NOMO-1 (cell line): ENCODE results near the gene LSR.
"Not testable (repeated sequence)": the region's sequence is repeated elsewhere in the genome, so short reads cannot be mapped to it uniquely, and the experiment has no call there.

ENCODE experiments used
- DNase-seq, 2 experiments: peaks; one replicate each; lab custom pipeline; 2025; ENCODE audit not compliant: unreplicated experiment in 2 of 2; lab: John Stamatoyannopoulos, UW

Gene LSR

DNA sequence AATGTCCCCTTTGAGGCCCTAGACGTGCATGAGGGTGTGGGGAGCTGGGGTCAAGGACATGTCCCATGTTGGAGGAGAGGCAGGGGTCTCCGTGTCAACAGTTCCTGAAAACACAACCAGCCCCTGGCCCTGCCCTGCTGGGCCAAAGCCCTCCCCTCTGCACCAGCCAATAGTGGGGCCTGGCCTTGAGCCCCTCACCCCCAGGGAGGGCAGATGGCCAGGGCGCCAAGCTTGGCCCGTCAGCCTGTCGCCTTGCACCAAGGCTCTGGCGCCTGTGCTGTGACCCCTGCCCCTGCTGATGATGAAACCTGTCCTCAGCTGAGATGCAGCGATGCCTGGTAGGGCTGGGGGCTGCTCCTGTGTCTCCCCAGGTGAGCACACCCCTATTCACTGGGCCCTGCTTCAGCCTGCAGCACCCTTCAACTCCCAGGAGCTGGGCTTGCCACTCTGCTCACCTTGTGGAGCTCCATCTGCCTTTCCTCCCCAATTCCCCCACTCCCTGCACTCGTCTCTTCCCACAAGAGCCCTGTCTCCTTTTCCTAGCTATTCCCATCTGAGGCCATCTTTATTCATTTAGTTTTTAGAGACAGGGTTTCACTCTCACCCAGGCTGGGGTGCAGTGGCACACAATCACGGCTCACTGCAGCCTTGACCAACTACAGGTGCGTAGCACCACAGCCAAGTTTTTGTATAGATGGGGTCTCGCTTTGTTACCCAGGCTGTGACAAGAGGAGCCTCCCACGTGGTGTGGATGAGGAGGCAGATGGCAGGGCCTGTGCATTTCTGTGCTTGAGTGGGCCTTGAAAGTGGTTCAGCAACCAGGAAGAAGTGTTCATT, 31.4 kb downstream of the LSR start:
- DNase-seq = no peak

DNA sequence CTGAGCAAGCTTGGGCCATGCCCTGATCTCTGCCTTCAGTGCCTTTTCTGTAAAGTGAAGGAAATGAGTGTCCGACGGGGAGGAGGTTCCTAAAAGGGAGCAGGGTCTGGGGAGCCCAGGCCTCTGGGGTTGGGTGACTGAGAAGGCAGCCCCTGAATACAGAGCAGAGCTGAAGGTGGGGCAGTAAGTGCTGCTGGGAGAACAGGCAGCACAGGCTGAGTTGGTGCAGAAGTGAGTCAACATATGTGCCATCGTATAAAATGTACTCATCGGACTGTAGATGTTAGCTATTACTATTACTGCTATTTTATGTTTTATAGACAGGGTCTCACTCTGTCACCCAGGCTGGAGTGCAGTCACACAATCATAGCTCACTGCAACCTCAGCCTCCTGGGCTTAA, 32.5 kb downstream of the LSR start:
- DNase-seq = no peak

DNA sequence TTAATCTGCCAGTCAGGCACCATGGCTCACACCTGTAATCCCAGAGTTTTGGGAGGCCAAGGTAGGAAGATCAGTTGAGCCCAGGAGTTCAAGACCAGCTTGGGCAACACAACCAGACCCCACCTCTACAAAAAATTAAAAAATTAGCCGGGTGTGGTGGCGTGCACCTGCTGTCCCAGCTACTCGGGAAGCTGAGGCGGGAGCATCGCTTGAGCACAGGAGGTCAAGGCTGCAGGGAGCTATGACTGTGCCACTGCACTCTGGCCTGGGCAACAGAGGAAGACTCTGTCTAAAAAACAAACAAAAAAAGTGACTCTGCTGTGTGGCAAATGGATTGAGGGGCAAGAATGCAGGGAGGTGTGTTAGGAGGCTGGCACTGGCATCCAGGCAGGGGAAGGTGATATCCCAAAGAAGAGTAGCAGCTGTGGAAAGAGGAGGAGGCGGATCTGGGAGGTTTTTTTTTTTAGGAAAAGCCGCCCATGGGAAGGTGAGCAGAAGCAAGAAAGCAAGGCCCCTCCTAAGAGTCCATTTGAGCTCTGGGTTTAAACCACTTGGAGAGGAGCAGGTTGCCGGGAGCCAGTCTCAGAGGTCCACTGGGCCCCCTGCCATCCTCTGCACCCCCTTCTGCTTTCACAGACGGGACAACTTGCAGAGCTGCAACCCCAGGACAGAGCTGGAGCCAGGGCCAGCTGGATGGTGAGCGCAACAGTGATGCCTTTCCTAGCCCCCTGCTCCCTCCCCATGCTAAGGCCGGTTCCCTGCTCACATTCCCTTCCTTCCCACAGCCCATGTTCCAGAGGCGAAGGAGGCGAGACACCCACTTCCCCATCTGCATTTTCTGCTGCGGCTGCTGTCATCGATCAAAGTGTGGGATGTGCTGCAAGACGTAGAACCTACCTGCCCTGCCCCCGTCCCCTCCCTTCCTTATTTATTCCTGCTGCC, 35.6 kb downstream of the LSR start:
- no peak for DNase-seq

DNA sequence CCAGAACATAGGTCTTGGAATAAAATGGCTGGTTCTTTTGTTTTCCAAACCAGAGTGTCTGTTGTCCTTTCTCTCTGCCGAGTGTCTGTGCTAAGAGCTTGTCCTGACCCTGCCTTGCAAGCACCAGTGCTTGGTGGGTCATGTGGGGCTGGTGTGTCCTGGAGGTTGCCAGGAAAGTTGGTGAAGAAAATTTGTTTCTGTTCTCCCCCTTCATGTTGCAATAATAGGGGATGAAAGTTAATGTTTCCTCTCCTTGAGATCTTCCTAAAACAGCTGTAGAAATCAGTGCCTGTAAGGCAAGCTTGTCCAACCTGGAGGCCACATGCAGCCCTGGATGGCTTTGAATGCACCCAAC, 36.3 kb downstream of the LSR start:
- DNase-seq = no peak

DNA sequence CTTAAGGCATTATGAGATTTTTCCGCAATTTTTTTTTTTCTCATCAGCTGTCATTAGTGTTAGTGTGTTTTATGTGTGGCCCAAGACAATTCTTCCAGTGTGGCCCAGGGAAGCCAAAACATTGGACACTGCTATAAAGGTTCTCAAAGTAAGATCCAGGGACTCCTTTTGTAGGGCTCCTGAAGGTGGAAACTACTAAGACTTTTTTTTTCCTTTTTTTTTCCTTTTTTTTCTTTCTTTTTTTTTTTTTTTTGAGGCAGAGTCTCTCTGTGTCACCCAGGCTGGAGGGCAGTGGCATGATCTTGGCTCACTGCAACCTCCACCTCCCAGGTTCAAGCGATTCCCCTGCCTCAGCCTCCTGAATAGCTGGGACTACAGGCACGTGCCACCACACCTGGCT, 36.7 kb downstream of the LSR start:
- DNase-seq = not testable (repeated sequence)

DNA sequence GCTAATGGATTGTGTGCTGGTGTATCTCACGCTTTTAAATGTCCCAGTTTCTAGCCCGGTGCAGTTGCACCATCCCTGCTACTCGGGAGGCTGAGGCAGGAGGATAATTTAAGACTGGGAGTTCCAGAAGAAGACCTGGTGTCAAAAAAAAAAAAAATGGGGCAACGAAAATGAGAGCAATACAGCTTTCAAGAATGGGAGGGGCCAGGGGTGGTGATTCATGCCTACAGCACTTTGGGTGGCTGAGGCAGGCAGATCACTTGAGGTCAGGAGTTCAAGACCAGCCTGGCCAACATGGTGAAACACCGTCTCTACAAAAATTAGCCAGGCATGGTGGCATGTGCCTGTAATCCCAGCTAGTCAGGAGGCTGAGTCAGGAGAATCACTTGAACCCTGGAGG, 37.3 kb downstream of the LSR start:
- not testable (repeated sequence) for DNase-seq

DNA sequence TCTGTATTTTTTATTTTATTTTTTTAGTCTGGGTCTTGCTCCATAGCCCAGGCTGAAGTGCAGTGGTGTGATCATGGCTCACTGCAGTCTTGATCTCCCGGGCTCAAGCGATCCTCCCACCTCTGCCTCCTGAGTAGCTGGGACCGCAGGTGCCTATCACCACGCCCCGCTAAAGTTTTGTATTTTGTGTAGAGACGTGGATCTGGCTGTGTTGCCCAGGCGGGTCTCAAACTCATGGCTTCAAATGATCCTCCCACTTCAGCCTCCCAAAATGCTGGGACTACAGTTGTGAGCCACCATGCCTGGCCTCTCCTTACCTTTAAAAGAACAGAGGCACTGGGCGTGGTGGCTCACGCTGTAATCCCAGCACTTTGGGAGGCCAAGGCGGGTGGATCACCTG, 38.9 kb downstream of the LSR start:
- no peak for DNase-seq

DNA sequence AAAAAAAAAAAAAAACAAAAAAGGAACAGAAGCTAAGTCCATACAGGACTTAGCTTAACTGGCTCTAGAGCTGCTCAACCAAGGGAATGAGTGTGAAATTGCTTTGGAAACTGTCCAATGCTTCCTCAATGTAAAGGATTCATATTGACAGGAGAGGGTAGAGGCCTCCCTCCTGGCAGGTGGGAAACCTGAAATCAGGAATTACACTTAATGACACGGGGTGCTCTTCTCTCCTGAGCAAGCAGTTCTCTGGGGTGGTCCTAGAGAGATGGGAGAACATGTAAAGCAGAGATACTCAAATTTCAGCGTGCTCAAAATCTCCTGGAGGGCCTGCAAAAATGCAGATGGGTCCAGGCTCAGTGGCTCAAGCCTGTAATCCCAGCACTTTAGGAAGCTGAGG, 39.5 kb downstream of the LSR start:
- no peak for DNase-seq

DNA sequence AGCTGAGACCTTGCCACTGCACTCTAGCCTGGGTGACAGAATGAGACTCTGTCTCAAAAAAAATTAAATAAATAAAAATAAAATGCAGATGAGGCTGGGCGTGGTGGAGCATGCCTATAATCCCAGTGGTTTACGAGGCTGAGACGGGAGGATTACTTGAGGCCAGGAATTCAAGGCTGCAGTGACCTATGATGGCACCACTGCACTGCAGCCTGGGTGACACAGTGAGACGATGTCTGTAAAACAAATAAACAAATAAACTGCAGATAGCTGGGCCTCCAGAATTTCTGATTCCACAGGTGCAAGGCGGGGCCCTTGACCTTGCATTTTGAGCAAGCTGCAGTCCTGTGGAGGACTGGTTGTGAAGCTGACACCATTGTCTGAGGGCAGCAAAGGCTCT, 40.1 kb downstream of the LSR start:
- no peak for DNase-seq

DNA sequence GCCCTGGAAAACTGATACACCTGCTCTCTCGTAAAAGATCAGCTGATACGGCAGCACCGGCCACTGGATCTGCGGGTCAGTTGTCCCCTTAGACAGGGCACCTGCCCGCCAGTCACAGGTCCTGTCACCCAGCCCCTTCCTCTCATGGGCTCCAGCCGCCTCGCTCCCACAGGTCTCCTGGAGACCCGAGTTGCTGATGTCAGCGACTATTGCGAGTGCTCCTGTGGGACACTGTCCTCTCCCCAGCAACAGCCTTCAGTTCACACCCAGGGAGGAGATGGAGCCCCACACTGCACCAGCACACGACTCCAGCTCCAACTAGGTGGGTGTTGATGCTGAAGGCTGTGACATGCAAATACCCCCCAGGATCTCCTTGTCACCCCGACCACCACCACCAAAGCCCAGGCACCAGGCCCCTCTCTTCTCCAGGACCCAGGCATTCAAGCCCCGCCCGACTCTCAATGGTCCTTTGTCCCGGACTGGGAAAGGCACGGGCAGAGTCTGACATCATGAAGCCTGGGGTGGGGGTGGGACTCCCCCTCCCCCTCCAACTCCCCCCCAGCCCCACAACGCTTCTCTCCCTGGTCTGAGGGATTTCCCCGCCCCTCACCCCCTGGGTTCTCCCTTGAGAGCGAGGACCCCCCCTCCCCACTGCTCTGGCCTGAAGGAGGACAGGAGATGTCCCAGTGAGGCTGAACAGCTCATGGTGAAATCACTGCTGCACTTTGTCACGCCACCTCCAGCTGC, 41.8 kb downstream of the LSR start:
- DNase-seq = no peak

DNA sequence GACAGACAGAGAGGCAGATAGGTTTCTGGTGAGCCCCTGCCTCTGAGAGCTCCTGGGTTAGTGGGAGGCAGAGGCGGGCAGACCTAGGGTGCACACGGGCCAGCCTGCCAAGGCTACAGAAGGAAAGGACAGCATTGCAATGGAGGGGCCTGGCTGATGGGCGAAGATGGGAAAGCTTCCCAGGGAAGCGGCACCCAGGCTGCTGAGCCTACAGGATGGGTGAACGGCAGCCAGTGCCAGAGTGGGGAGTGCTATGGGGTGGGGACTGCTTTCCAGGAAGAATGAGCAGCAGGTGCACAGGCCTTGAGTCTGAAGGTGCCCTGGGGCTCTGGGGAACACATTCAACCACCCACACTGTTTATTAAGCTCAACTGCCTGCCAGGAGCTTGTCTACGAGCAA, 42.5 kb downstream of the LSR start:
- DNase-seq = no peak

DNA sequence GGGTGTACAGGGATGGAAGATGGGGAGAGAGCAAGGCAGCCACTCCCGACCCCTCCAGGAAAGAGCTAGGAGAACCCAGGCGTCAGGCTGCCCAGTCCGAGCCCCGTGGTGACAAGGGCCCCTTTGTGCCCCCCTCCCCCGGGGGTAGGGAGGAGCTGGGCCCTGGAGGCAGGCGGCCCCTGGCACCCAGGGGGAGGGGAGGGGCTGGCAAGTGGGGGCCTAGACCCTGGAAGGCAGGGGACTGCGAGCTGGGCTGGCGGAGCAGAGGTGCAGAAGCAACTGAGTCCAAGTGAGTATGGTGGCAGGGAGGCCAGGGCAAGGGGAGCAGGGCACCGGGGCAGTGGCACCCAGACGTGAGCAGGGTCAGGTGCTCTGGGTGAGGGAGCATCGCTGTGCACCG, 43.1 kb downstream of the LSR start, which contains the start of gene MAG:
TSS of gene MAG (plus strand) at position 246 of the 400 bp plus-strand sequence. CDS start 3,248 bp downstream, outside the sequence.
- DNase-seq = no peak

DNA sequence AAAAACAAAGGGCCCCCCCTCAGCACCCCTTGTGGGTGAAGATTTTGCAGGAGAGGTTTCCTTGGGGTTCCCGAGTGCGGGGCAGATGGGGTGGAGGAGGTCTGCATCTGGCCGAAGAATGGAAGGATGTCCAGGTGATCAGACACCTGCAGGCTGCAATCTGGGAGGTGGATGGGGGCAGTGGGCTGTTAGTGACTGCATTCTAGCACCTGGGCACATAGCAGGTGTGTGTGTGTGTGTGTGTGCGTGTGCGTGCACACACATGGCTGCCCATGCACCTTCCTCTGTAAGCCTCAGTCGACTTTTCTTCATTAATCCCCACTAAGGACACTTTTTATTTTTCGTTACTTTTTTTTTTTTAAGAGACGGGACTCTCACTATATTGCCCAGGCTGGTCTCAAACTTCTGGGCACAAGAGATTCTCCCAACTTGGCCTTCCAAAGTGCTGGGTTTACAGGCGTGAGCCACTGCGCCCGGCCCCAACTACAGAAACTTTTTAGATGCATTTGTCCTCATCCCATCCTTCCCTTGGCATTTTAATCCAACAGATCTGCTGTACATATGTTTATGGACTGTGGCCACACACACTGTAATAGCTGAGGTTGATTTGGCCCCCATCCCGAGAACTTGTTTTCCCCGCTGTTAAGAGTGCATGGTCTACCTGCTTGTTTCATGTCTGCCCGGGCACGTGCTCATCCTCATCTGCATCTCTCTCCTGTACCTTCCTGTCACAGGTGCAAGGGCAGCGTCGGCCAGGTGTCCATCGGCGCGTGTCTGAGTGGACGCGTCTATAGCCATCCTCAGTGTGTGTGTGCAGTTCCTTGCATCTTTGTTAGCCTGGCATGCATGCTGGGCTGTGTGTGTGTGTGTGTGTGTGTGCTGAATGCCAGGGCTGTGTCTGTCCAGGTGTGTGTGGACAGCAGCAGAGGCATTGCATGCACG, 43.9 kb downstream of the LSR start:
- no peak for DNase-seq

DNA sequence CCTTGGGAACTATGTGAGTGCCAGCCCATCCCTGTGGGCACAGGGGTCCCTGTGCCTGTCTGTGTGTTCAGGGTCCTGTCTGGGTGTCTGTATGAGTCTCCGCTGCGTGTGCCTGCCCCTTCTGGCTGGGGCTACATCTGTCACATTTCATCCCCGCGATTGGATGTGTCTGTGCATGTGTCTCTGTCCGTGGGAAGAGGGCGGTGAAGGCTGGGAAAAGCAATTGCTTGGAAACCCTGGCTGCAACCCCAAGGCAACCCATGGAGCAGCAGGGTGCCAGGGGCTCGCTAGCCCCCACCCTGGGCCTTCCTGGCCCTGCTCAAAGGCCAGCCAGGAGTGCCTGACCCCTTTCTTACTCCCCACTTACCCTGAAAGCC, 44.5 kb downstream of the LSR start:
- DNase-seq = no peak

DNA sequence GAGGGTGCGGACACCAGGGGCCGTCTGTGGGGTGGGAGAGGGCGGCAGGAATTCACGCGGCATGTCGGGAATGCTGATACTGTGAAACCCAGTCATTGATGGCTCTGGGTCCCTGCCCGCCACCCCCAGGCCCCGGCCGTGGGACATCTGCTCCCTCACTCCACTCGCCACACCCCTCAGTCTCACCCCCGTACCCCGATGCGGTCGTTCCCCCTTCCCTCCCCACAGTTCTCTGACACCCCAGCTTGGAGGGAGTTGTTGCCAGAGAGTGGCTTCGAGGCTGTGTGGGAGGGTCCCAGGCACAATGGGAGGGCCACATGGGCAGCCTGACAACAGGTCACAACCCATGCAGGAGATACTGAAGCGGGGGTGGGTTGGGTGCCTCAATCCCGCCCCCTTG, 45.0 kb downstream of the LSR start:
- DNase-seq = no peak

DNA sequence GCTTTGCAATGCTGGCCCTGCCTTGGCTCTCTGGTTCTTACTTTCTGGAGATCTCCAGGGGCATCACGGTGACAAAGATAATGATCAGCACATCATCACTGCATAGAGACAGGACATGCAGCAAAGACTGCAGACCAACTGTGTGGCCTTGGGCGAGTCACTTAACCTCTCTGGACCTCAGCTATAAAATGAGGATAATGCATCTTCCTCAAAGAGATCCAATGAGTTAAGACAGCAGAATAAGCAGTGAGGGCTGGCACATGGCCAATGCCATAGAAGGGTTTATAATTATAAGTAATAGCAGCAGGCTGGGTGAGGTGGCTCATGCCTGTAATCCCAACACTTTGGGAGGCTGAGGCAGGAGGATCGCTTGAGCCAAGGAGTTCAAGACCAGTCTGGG, 45.5 kb downstream of the LSR start:
- DNase-seq = no peak

DNA sequence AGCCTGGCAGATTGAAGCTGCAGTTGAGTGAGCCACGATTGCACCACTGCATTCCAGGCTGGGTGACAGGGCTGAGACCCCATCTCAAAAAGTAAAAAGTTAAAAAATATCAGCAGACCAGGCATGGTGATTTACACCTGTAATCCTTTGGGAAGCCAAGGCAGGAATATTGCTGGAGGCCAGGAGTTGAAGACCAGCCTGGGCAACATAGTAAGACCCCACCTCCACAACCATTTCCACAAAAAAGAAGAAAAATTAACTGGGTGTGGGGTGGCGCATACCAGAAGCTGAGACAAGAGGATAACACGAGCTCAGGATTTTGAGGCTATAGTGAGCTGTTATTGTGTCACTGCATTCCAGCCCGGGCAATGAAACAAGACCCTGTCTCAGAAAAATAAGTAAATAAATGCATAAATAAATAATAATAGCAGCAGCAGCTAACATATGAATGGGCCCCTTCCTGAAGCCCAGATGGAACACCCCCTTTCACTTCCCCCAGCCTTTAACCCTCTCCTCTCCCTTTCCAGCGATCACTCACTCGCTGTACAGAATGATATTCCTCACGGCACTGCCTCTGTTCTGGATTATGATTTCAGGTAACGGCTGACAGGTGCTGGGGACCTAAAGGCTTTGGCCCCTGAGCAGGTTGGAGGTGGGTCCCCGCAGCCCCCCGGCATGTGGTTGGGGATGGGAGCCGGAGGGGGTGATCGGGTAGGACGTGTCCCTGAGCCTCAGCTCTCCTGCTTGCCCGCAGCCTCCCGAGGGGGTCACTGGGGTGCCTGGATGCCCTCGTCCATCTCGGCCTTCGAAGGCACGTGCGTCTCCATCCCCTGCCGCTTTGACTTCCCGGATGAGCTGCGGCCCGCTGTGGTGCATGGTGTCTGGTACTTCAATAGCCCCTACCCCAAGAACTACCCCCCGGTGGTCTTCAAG, 46.3 kb downstream of the LSR start:
- no peak for DNase-seq

DNA sequence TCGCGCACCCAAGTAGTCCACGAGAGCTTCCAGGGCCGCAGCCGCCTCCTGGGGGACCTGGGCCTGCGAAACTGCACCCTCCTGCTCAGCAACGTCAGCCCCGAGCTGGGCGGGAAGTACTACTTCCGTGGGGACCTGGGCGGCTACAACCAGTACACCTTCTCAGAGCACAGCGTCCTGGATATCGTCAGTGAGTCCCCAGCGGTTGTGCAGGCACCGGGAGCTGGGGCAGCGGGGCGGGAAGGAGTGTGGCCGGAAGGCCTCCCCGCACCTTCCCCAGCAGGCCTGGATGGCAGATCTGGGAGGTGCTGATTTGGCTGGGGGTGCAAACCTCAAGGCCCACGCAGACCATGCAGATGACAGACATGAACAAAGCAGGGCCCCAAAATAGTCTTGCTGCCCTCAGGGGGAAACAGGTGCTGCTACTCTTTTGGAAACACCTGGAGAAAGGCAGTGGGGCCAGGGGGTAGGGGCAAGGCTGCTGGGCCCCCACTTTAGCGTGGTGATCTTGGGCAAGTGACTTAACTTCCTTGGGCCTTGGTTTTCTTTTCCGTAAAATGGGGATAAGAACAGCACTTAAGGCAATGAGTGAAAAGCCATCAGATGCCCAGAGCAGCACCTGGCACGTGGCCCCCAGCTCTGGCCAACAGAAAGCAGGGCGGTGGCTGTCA, 47.1 kb downstream of the LSR start:
- no peak for DNase-seq
